Measurements from ENCODE around the gene HSPB6.
"Not testable (repeated sequence)": the region's sequence is repeated elsewhere in the genome, so short reads cannot be mapped to it uniquely, and the experiment has no call there.

The HSPB6 gene, protein sequence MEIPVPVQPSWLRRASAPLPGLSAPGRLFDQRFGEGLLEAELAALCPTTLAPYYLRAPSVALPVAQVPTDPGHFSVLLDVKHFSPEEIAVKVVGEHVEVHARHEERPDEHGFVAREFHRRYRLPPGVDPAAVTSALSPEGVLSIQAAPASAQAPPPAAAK

DNA sequence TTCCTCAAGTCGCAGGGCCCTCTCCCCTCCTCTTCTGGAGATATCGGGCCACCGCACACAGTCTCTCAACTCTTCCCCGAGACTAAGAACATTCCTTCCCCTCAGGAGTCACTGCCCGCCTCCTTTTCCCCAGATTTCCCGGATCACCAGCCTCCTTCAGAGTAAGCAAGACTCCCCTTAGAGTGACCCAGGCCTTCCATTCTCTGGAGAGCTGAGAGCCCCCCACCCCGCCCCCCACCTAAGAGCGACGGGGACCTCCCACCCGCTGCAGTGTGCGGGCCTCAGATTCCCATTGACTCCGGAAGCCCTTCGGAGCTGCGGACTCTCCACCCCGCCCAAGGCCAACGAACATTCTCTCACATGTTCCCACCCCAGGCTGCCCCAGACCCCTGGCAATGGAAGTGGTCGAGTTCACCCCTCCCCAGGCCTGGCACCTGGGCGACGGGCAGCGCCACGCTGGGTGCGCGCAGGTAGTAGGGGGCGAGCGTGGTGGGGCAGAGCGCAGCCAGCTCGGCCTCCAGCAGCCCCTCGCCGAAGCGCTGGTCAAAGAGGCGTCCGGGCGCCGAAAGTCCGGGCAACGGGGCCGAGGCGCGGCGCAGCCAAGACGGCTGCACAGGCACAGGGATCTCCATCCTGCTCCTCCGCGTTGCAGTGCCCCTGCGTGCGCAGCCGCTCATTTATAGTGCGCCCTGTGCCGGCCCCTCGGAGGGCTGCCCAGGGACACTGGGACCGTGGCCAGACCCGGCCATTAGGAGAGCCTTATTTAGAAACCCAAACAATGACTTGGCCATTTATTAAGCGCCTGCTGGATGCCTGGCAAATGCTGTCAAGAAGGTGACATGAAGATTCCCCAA, at the start of gene HSPB6:
Gene HSPB6, minus strand, starts transcription at position 653 of the 854 bp plus-strand sequence. Its CDS starts 21 bp downstream, at position 632.
- DNase-seq (ENCODE audit: low spot score) = no peak

DNA sequence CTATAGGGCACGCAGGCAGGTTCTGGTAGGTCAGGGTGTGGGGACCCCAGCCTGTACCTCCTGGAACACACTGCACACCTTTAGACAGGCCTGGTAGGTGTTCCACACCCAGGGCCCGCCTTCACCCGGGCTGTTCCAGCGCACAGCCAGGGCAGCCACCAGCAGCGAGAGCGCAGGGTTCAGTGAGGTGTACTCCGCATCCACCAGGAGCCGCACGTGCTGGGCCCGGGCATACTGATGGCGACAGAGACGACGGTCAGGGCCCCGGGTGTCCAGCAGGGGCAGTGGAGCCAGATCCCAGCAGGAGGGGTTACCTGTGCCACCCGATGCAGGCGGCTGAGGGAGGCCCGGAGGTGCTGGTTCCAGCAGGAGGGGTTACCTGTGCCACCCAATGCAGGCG, 49.8 kb upstream of the HSPB6 start:
- no peak for DNase-seq (ENCODE audit: low spot score)

DNA sequence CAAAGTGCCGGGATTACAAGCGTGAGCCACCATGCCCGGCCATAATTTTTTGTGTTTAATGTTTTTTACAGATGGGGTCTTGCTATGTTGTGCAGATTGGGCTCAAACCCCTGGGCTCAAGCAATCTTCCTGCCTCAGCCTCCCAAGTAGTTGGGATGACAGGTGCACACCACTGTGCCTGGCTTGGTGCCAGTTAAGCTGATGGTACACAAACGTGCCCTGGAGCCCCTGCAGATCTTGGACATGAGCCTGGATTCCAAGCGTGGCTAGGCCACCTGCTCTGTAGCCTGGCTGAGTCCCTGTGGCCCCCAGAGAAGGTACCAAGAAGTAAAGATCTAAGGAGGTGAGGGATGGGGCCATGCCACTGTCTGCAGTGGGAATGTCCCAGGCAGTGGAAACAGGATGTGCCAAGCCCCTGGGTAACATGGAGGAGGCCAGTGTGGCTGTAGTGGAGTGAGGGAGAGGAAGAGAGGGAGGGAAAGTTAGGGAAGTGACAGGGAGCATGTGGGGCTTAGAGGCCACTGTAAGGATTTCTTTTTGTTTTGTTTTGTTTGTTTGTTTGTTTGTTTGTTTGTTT, 48.8 kb upstream of the HSPB6 start:
- DNase-seq (ENCODE audit: low spot score) = no peak

DNA sequence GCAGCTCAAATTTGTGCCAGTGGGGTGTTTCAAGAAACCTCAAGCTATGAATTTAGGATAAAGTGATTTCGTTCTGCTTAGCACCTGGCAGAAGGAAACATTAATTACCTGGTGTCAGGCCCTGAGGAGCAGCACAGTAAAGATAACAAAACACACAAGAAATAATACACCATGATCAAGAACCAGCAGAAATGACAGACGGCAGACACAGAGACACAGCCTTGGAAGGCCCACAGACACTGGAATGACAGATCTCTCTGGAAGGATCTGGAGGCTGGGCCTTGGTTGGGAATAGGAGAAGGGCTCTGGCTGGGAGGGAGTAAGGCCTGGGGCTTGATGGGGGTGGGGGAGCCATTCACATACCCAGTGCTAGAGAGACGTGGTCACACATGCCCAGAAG, 45.0 kb upstream of the HSPB6 start:
- no peak for DNase-seq (ENCODE audit: low spot score)

DNA sequence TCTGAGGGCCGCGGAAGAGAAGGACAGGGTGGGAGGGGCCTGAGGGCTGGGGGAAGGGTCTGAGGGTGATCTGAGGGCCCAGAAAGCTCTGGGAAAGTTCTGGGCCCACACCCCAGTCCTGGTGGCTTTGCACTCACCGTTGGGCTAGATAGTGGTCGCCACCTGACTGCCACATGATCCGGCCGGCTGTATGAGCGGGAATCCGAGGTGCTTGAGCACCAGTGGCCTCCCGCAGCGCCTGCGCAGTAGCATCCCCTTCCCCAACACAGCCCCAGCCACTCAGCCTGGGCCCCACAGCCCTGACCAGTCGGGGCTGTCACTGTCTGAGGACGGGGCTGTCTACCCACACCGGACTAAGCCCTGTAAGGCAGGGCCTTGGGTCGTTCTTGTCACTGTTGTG, 40.8 kb upstream of the HSPB6 start:
- DNase-seq (ENCODE audit: low spot score) = no peak

DNA sequence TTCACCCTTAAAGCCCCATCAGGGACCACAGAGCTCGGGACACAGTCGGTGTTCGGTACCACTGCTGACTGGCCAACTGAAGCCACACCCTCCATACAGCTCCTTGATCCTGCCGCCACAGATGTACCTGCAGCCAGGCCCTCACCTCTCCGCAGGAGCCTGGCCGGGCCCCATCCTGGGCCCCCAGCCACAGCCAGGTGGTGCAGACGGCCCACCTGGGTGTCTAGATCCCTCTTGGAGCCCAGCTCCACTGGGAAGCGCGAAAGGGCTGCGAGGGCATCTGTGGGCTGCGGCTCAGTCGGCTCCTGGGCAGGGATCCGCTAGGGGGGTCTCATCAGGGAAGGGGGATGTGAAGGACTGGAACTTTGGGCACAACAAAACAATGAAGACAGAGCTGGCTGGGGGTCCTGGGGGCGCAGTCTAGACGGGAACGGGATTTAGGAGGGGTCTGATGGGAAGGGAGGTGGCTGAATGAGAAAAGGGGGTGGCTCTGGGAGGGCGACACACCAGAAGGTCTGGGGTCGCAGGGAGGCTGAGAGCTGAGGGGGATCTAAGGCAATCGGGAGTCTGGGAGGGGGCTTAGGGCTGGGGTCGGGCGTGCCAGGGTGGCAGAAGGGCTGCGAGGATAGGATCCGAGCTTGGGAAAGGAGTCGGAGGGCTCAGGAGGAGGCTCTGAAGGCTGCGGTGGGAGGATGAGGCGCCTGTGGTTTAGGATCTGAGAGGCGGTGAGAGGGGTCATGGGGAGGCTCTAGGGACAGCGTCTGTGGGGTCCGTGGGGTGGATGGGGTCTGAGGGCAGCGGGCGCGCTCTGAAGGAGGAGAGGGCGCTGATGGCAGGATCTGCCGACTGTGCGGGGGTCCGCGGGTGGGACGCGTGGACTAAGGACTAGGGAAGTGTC, 40.1 kb upstream of the HSPB6 start:
- no peak for DNase-seq (ENCODE audit: low spot score)

DNA sequence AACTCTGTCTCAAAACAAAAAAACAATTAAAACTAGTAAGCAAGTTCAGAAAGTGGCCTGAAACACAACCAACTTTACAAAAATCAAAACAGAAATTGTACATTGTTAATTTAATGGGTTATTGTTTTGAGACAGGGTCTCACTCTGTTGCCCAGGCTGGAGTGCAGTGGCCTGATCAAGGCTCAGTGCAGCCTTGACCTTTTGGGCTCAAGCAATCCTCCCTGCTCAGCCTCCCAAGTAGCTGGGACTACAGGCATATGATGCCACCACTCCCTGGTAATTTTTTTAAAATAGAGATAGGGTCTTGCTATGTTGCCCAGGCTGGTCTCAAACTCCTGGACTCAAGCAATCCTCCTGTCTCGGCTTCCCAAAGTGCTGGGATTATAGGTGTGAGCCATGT, 38.7 kb upstream of the HSPB6 start:
- DNase-seq (ENCODE audit: low spot score) = not testable (repeated sequence)

DNA sequence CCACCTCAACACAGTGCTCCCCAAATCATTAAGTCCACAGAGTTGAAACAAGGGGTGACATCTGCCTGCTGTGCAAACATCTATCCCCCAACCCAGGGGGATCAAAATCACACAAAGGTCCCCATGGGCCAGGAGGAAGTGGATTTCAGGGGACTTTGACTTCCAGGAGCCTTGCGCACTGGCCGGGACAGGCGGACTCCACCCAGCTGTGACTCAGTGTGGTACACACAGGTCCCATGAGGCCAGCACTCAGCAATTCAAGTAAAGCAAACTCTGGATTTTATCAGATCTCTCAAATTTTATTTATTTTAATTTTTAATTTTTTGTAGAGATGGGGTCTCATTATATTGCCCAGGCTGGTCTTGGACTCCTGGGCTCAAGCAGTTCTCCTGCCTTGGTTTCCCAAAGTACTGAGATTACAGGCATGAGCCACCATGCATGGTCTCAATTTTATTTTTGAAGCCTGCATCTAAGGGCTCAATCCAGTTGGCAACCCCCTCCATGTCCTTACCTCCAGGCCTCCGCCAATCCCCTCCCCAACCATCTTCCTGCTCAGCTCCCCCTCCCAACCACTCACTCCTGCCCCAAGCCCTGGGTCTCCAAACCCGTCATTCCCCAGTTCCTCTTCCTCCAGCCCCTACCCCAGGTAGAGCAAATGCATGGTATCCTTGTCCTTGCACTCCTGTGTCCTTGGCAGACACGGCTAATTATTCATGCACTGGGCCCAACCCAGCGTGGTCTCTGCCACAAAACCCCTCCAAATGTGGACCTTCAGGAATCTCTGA, 36.7 kb upstream of the HSPB6 start:
- no peak for DNase-seq (ENCODE audit: low spot score)

DNA sequence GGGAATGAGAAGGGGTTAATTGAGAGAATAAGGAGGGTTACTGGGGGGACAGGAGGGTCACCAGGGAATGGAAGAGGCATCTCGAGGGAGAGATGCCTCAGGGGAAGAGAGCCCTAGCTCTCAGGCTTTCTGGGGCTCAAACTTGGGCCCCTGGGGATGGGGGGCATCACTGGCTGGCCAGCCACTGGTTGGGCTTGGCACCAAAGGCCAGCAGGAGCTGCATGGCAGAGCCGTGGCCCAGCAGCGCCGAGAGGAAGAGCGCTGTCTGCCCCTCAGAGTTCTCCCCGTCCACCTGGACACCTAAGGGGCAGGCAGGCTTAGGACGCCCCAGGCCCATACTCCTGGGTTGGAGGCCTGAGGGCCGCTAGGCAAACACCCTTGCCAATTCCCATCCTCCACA, 36.1 kb upstream of the HSPB6 start:
- DNase-seq (ENCODE audit: low spot score) = no peak

DNA sequence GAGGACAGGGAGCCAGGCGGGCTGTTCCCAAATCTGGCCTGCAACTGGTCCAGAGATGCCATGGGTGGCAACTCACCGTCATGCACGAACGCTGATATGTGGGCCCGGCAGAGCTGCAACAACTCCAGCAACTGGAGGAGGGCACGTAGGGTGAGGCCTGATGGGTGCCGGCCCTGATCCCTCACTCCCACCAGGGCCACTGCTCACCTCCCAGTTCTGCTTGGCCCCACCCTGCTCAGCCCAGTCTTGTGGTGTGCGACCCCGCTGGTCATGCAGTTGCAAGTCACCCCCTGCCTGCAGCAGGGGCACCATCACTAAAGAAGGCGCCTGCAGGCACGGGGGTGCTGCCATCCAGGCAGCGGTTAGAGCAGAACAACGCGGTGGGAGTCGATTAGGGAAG, 35.5 kb upstream of the HSPB6 start:
- no peak for DNase-seq (ENCODE audit: low spot score)

DNA sequence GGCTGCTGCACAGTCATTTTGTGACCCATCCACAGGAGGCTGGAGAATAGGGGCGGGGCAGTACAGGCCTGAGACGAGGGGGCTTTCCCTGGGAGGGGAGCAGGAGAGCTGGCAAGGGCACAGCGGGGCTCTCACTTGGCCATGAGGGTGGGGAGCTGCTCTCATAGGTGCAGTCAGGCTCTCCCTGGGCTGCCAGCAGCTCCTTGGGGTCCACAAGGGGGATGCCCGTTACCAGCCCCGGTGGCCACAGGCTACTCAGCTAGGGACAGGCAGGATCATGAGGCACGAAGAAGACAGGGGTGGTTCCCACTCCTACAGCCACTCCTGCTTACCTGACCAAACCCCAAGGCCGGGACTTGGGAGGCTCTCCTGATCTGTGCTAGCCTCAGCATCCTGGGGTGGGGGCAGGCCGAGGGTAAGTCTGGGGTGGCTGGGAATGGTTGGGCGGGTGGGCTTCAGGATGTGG, 35.0 kb upstream of the HSPB6 start:
- no peak for DNase-seq (ENCODE audit: low spot score)

DNA sequence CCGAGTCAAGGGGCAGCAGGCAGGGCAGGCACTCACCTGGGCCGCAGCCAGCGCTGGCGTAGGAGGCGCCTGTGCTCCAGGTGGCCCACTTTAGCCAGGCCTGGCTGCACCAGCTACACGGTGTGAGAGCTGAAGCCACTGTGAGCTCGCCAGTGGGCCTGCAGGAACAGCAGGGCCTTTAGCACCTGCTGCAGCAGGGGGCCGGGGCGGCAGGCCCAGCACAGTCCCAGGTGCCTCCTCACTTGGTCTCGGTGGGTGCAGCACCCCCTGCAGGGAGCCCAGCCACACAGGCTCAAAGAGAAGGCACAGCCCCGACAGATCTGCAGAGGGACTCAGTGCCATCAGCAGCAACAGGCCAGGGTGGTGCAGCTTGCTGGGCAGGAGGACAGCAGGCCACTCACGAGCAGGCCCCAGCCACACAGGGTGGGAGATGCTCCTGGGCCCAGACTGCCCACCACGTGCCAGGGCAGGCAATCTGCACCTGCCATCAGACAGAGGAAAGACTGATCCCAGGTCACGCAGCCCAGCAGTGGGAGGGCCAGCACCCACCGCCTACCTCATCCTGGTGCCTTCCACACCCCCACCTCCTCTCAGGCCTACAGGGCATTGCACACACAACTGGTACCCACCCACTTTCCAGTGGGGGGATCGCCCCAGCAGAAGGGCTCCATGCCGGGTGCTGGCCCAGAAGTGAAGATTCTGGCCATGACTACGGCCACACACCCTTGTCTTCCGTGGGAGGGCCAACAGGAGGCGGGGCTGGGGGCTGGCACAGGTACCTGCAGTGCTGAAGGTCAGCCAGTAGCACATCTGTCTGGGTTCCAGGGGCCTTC, 34.4 kb upstream of the HSPB6 start:
- DNase-seq (ENCODE audit: low spot score) = no peak

DNA sequence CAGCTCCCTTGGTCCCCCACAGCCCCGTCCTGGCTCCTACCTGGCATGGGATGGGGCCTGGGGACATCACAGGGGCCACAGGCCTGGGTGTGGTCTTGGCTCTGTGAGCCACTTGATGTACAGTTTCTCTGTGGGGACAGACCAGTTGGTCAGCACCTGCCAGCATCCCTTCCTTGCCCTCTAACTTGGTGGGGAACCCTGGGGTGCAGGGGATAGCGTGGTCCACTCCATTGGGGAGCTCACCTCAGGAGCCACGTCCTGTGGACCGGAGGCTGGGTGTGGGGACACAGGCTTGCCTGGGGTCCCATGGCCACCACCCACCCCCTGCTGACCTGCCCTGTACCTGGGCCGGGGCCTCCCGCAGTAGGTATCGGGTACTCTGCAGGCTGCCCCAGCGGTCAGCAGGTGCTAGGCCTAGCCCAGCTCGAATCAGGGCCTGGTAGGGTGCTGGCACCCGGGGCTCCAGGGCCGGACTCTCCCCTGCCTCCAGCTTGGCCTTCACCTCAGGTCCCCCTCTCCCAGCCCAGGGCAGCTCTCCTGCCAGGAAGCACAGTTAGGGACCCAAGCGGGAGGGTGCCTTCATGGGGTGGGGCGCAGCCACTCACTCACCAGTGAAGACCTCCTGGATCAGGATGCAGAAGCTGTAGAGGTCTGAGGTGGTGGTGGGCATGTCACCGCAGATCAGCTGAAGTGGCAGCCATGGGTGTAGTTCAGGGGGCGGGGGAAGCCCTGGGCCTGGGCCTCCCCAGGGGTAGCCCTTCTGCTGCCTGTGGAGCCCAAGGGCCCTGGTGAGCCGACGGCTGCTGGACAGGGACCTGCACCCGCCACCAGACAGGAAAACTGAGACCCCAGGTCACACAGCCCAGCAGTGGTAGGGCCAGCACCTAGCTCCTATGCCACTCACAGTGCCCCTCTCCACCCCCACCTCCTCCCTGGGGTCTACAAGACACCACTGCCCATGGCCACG, 33.4 kb upstream of the HSPB6 start:
- DNase-seq (ENCODE audit: low spot score) = no peak

DNA sequence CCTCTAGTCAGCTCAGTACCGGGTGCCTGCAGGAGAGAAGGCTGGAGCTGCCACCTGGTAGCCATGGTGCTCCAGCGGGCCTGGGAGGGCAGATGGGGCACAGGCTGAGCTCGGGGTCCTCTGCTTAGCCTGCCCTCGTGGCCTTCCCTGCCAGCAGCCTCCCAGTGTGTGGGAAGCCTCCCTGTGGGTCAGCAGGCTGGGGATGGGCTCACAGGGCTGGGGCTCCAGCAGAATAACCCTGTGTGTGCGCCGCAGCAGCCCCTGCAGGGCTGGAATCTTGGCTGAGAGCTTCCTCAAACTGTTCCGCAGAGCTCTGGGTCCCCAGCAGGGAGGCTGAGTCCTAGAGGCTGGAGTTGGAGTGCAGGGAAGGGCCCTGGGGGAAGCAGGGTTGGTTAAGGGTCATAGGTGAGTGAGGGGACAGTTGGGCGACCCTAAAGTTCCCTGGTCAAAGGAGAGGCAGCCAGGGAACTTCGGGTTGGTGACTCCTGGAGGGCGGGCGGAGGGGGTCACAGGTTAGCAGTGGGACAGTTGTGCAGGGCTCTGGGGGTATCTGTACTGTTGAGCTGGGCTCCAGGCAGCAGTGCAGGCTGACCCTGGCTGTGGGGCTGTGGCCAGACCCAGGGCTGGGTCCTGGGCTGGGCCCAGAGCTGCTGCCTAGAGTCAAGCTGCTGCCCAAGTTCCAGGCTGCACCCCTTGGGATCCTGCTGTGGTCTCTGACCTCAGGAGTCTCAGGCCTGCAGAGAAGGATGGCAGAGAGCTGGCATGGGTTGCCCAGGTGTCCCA, 32.6 kb upstream of the HSPB6 start:
- no peak for DNase-seq (ENCODE audit: low spot score)

DNA sequence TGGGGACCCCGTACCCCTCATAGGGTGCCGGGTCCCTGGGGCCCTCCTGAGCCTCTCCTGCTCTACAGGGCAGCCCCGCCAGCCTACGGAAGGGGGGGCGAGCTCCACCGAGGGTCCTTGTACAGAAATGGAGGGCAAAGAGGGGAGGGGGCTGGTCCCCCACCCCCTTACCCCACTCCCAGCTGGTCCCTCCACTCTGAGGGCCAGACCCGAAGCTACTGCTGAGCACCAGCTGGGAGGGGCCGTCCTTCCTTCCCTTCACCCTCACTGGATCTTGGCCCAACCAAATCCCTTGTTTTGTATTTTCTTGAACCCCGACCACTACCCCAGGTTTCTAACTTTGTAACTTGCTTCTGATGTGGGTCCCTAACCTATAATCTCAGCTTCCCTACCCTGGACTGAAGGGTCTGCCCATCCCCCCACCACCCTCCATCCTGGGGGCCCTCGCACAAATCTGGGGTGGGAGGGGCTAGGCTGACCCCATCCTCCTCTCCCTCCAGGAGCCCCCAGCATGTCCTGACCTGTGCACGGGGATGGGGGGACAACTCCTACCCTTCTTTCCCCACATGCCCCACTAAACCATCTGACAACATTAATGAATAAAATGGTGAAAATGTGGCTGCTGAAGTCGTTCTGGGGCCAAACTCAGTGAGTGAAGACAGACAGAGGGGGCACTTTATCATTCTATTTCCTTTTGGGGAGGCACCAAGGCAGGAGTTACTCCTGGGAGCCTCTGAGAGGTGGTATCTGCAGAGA, 31.6 kb upstream of the HSPB6 start:
- DNase-seq (ENCODE audit: low spot score) = no peak

DNA sequence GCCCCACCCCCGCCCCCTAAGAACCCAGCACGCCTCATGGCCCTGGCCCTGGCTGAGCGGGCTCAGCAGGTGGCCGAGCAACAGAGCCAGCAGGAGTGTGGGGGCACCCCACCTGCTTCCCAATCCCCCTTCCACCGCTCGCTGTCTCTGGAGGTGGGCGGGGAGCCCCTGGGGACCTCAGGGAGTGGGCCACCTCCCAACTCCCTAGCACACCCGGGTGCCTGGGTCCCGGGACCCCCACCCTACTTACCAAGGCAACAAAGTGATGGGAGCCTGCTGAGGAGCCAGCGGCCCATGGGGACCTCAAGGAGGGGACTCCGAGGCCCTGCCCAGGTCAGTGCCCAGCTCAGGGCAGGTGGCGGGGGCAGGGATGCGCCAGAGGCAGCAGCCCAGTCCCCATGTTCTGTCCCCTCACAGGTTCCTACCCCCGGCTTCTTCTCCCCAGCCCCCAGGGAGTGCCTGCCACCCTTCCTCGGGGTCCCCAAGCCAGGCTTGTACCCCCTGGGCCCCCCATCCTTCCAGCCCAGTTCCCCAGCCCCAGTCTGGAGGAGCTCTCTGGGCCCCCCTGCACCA, 30.5 kb upstream of the HSPB6 start:
- DNase-seq (ENCODE audit: low spot score) = no peak

All from CD4-positive, alpha-beta T cell treated with Interleukin-6 at 100 ng/mL for 8 hours (primary cell).